HG02623 (cell line): ENCODE data around the gene DUSP22.

Source experiments
- ATAC-seq: cut with Tn5 transposase; IDR thresholded peaks from one replicate; pipeline ENCODE4 v1.9.1; 2021; ENCODE audit warnings: moderate library complexity; ENCODE audit not compliant: unreplicated experiment

The DUSP22 gene

DNA sequence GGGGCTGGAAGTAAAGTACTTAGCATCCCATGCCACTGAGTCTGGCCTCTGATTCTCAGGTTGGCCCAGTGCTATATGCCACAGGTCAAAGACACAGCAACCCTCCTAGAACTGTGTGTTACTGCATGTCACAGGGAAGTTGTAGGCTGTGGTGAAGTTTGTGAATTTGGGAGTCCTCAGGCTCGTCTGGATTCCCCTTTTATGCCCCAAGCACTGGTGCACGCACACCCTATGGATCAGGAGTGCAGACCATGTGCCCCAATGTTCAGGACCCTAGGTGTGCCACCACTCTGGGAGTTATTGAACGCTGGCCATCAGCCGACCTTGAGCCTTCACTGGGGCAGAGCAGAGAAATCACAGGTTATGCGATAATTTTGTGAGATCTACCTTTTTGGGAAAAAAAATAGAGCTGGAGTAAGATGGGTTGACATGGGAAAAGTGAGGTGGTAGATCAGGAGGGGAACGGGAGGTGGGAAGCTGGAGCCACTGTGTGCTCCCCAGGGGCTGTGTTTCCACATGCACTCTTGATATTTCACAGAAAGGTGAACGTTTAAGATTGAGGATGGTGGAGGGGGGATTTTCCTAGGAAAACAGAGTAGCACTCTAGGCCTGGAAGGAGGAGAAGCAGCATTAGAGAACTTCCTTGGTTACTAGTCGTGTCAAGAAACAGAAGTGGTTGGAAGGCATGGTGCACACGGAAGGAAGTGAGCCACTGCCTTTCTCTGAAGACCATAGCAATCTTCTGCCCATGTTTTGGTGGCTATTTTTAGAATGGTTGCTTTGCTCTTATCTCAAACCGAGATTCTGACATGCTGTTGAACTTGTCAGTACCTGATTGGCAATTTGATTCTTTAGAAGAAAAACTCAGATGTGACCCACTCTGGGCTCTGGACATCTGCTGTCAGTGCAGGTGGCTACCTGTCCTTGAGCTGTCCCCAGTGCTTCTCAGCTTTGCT is 44.1 kb downstream of the DUSP22 start:
- ATAC-seq, result peak; percentile 35

DNA sequence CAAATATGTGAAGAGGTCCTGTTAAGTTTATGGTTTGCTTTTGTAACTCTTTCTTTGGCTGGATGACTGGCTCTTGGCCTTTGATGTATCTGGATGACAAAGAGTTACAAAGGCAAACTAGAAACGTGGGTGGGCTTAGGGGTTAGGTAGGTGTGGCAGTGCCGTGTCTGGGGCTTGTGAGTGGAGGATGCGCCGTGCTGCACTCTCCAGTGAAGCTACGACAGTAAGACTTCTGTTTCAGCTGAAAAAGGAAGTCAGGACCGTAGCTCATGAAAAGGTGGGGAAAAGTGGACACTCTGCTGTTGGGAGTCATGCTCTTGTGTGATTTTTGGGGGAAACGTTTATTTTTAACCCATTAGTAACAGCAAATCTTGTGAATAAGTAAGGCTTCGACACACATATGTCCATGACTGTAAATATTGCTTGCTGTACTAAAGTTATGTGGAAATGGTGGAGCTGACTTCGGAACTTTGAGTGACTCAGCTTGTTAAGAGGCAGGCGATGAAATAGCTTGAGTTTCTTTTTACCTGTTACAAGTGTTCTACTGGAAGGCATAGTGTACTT is 45.6 kb downstream of the DUSP22 start:
- ATAC-seq, result no peak

DNA sequence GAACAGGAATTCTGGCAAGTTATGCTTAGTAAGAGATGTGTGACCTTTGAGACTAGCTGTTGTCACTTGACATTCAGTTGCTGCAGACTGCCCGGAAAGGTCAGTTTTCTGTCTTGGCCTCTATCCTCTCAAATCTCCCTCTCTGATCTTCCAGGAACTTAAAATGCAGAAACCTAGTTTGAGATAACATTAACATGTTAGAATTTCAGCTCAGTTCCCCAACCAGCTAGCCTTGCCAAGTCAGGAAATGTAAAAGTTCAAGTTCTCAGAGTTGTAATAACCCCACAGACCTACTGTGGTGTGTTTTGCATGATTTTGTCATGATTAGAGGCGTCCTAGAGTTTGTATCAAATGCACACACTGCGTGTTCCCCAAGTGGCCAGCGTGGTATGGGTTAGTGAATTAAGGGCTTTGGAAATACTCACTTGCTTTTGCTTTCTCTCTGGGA is 46.6 kb downstream of the DUSP22 start:
- no peak for ATAC-seq

DNA sequence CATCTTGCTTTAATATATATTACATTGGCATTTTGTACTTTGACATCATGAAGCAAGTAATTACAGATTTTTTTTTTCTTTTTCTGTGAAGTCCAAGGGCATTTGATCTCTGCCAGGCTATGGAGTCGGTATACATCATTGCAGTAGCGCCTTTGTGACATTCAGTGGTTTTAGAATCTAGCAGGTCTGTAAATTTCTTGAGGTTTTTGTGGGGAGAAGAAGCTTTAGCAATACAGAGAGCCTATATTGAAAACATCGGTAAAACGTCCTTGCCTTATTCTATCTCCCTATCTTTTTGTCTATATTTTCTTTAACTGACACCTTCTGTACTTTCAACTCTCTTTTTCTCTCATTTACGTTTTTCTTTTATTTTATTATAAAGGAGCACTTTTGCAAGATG is 47.2 kb downstream of the DUSP22 start:
- ATAC-seq, result no peak

DNA sequence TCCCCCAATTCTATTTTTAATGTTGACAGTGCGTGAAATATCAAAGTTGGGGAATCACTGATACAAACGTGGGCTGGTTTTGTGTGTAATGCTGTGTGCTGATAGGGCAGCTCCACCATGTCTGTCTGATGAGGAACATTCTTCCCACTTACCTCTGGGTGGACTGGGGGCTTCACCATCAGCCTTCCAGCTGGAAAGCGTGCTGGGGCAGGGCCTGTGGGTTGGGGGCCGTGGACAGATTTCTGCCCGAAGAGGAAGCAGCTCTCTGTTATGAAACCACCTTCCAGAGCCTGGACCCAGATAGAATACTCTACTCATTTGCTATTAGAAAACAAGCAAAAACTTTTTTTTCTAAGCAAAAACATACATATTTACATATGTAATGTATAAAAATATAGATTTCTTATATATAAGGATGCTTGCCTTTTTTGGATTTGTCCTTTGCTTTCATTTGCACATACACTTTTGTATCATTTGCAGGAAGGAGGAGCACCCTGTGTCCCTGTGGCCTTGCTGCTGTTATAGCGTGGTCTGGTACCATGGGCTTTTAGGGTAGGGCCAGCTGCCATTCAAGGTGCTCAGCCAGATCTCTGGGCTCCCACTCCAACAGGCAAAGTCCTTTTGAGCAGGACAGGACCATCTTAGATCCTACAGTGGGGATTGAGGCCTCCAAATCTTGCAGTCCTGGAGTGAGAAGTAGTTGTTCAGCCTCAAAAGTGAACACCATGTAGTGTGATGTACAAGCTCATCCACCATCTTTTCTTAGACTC is 48.1 kb downstream of the DUSP22 start:
- ATAC-seq, result no peak

DNA sequence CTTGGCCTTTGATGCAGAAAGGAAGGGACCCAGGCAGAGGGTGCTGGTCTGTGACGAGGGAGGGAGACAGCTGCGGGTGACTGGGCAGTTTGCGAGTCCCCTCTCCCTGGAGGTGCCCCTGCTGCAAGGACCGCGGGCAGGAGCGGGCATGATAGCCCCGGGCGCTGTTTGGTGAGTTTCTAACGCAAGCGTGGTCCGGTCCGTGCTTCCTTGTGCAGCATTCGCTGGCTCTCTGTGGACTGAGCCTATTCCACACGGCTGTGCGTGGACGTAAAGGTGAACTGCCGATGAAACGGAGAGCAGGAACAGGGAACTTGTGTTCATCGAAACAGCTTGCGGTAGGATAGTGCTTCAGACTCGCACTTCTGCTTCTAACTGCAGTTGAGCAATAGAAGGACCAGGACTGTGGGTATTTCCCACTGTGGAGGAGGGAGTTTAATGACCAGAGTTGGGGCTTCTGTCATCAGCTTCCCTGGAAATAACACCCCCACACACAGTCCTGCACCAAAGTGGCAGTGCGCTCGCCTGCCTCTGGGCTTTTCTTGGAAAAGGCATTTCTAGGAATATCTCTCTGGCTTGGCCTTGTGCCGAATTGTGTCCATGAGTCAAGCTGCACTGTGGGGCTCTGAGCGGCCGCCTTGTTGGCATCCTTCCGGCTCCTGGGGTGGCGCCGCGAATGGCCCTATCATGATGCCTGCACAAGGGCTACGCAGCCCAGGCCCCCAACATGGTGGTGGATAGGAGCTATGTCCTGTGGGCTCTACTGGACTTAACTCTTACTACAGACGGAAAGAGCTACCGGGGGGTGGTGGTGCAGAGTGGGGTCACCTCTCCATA is 48.9 kb downstream of the DUSP22 start:
- peak; percentile 34 for ATAC-seq

DNA sequence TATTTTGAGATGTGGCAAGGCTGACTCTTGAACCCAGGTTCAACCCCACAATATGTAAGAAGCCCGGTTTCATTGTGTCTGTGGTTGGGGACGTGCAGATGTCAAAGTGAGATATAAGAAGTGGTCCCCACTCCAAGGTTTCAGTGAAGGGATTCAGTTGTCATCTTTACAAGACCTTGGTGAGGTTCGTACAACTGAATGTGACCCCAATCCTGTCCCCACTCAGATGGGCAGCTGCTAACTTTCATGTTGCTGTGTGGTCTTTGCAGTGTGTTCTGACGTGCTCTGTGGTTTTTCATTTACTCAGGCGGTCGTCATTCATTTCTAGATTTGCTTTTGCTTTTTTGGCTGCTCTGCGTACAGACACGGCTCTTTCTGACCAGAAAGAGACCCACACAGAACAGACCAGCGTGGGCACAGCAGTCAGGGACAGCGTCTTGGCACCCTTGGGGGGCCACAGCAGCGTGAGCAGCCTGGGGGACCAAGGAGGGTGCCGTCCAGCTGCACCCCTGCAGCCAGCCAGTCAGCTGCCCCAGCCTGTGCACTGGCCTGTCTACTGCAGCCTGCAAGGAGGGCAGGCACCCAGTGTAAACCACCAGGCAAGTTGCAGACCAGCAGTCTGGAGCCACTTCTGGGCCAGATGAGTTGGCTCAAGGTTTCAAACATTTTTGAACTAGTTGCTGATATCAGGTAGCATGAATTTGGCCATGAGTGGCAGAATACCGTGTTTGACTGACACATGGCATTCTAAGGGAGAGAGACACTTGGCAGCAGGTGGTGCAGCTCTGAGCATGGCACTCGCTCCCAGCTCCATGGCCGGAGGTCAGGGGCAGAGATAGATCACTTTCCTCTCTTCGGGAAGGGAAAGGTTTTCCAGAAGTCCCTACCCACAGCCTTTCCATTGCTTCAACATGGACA is 49.9 kb downstream of the DUSP22 start:
- ATAC-seq, result peak; percentile 36

DNA sequence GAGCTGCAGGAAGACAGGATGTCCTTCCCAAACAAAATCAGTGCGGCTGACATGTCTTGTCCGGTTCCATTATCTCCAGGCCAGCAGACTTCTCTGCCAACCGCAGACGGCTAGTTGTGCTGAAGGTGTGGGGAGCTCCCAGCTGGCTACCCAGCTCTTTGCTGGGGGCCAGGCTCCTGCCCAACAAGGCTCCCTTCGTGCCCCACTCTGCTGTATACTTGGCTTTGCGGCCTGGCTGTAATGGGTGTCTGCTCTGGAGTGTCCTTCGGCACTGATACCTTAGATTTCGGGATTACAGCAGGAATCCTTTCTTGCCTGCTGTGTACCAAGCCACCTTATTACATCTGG is 50.5 kb downstream of the DUSP22 start:
- ATAC-seq, result no peak

DNA sequence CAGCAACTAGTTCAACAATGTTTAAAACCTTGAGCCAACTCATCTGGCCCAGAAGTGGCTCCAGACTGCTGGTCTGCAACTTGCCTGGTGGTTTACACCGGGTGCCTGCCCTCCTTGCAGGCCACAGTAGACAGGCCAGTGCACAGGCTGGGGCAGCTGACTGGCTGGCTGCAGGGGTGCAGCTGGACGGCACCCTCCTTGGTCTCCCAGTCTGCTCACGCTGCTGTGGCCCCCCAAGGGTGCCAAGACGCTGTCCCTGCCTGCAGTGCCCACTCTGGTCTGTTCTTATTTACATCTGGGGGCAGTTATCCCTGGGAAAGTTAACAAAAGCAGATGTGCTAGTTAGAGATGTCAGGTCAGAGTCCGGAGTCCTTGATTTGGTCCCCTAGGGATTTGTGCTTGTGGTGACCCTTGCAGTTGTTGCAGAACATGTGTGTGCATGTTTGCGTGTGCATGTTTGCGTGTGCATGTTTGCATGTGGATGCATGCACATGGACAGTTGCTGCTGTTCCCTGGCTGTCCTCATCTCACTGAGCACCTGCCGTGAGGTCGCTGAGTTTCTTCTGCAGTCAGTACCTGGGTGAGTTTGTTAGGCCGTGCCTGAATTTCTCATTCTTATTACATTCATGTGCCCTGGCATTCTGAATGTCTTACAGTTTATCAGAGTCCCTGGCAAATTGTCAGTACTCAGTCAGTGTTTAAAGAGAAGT is 51.1 kb downstream of the DUSP22 start:
- no peak for ATAC-seq

DNA sequence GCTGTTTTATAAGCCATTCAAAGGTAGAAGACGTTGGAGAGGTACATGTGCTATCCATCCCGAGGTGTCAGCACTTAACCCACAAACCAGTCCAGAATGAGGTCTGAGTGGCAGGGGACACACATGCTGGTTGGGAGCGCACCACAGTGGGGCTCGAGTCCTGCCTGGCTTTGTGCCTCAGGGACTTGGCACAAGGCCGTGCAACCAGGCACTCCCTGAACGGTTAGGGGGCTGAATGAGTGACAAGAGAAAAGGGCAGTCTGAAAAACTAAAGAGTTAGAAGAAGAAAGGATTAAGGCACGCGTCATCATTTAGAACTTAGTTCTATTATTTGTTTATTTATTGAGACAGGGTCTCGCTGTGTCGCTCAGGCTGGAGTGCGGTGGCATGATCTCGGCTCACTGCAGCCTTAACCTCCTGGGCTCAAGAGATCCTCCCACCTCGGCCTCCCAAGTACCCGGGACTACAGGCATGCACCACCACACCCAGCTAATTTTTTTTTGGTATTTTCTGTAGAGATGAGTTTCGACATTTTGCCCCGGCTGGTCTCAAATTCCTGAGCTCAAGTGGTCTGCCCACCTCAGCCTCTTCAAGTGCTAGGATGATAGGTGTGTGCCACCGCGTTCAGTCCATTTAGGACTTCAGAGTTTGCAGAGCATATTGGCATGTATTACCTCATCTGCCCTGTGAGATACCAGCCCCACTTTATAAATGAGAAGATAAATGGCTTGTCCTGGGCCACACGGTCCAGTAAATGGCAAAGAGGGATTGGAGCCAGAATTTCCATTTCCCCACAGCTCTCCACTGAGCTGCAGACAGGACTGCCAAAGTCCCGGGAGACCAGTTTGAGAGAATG is 51.9 kb downstream of the DUSP22 start:
- ATAC-seq, result no peak

DNA sequence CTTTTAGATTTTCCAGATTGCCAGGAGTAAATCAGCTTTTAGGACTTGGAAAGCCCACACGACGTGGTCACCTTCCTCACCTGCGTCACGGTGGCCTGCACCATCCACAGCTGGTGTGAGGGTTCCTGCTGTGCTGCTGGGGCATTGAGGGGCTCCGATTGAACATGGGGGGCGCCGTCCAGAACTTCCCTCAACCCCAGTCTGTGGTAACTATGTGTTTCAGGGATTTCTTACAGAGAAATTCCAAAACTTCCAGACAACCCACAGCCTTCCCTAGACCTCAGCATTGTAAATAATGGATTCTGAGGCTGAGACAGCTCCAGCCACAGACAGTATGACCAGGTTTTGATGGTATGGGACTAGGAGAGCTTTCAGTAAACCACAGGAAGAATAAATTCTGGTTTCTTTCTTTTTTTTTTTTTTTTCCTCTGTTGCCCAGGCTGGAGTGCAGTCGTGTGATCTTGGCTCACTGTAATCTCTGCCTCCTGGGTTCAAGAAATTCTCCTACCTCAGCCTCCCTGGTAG is 52.6 kb downstream of the DUSP22 start:
- no peak for ATAC-seq

DNA sequence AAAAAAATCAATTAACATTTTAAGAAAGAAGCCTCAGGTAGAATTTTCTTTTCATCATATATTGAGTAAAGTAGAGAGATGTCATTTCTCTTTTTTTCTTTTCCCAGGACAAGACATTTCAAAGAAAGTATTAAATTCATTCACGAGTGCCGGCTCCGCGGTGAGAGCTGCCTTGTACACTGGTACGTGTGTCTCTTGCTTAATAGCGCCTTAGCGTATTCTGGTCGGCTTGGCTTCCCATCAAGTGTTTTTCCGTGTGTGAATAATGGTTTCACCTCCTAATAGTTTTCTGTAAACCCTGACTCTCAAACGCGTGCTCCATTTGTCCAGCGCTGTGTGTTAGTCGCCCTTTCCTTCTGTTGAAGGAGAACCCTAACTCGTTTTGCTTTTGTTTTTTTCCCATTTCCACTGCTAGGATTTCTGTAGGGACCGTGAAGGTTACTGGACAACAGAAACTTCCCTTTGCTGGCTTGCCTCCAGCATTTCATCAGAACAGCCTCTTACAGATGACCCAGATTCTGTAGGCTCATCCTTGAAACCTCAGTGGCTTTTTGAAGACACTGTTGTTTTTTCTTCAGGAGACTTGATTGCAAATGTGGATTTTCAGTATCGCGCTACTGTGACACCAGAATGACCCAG is 53.6 kb downstream of the DUSP22 start:
- ATAC-seq, result no peak

DNA sequence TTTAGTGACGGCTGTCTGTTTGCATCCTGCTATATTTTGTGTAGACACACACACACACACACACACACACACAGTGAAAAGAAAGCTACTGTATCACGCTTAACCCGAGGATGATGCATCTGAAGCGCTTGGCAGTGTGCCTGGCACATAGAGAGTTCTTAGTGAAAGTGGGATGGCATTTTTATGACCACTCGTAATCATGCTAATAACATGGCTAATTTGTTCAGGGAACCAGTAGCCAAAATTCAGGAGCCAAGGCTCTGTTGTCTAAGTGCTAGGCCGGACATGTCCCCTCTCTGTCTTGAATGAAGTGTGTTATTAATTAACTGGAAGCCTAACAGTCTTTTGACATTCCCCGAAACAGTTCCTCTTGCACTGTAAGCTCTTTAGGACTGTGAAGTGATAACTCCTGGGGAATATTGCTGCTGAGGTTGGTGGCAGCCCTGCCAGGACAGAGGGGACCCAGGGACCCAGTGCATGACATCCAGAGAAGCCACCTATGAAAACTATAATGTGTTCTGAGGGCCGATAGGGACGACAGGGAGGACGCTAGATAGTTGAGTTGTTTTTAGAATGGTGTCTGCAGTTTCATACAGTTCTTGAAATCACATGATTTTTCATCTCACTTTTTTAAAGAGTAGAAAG is 54.2 kb downstream of the DUSP22 start:
- no peak for ATAC-seq

DNA sequence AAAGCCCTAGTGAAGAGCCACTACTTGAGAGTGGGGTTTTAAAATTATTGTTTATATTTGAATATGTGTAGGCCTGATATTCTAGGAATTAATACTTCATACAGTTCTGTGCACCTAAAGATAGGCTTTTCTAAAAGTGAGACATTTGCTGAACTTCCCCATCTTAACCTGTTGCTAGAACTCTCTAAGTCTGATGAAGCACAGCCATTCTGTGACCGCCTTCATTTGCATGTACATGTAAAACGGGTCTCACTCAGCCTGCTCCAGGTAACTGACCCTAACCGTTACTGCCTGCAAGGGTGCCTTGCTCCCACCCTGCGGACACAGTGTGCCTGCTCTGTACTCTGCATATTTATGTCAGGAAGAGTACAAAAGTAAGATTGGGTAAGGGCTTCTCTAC is 54.9 kb downstream of the DUSP22 start:
- peak; percentile 85 for ATAC-seq

DNA sequence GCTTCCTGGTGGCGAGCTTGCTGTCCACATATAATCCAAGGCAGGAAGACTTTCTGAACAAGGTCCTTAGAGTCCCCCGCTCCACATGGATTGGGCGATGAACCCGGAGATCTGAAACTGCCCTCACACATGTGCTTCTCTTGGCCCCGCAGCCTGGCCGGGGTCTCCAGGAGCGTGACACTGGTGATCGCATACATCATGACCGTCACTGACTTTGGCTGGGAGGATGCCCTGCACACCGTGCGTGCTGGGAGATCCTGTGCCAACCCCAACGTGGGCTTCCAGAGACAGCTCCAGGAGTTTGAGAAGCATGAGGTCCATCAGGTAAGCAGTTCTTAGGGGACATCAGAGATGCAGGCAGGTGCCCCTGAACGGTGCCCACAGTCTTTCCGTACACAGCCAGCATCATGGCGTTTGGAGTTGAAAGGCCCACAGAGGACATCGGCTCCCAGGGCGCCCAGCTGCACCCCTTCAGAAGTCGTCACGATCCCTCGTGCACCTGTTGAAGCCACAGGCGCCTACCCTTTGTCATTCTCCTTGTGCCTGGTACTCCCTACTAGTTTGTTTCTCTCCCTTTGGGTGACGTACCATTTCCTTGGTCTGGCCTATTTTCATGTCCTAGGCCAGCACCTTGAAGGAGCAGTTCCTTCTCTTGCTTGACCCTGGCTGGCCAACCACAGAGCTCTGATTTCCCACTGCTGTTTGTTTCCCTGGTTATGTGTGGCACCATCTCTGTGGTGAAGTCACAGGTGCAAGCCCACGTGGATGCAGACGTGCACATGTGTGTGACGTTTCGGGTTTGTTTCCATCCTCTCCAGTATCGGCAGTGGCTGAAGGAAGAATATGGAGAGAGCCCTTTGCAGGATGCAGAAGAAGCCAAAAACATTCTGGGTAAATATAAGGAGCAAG is 55.9 kb downstream of the DUSP22 start:
- ATAC-seq, result no peak

DNA sequence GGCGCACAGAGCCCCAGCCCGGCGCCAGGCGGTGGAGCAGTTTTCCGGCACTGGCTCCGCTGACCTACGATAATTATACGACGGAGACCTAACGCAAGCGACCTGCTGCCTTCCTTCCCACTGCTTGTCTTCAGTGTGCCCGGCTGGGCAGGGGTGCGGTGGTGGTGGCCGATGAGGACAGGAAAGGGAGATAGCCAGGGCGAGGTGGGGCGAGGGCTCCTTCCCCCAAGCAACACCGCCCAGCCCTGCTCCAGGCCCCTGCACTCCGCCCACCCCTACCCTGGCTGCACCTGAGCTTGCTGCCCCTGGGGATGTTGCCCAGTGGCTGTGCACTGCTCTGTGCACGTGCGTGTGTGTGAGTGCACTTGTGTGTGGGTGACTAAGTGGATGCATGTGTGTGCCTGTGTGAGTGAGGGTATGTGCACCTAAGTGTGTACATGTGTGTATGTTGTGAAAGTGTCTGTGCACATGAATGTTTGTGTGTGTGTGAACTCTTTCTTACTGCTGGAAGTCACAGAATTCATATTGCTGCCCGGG is 56.6 kb downstream of the DUSP22 start:
- ATAC-seq, result no peak
